Astrocyte (in vitro differentiated cells and primary cell): ENCODE results near the gene CAMK1D.

ENCODE experiments used
- CTCF ChIP-seq: IDR thresholded peaks from 2 replicates; pipeline ENCODE4 v1.5.1; 2011; ENCODE audit warnings: low read depth, mild to moderate bottlenecking, inconsistent platforms, low read length, moderate library complexity; ENCODE audit not compliant: insufficient read depth
- EZH2 ChIP-seq: IDR thresholded peaks from 2 replicates; pipeline ENCODE4 v1.6.1; 2012; ENCODE audit warnings: mild to moderate bottlenecking, low read length, inconsistent platforms; ENCODE audit not compliant: insufficient read depth

- TF ChIP-seq EZH2 (no peak), CTCF (no peak)
Measured at GRCh38 chr10:12771981-12772760, 422.8 kb downstream of the CAMK1D start.
